Hepatocyte (in vitro differentiated cells): Measurements from ENCODE around the gene ITM2B.

Experiments
- CTCF ChIP-seq: fragments of 200-600 bp; sonication (generic); IDR thresholded peaks from 2 replicates; pipeline ENCODE4 v1.5.1; 2016; ENCODE audit warnings: antibody characterized with exemption, mild to moderate bottlenecking; ENCODE audit not compliant: poor library complexity
- EZH2 ChIP-seq: fragments of 200-600 bp; sonication (generic); IDR thresholded peaks from 2 replicates; pipeline ENCODE4 v1.6.1; 2016; ENCODE audit warnings: antibody characterized with exemption, mild to moderate bottlenecking, borderline replicate concordance
- EZH2phosphoT487 ChIP-seq: fragments of 200-600 bp; sonication (generic); IDR thresholded peaks from one replicate; pipeline ENCODE4 v1.6.1; 2018; ENCODE audit warnings: antibody characterized with exemption, mild to moderate bottlenecking, low read depth, moderate library complexity; ENCODE audit not compliant: unreplicated experiment, severe bottlenecking

DNA sequence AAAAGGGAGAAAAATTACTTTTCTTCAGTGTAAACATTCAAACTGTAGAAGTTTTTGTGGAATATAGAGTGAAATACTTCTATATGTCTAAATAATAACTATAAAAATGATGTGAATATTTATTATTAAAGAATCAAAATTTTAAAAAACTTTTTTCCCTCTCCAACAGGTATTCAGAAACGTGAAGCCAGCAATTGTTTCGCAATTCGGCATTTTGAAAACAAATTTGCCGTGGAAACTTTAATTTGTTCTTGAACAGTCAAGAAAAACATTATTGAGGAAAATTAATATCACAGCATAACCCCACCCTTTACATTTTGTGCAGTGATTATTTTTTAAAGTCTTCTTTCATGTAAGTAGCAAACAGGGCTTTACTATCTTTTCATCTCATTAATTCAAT lies 28.0 kb downstream of the ITM2B start:
- no peak for TF ChIP-seq CTCF
- TF ChIP-seq EZH2phosphoT487 = no peak
- no peak for TF ChIP-seq EZH2
